C1 segment of cervical spinal cord (tissue), 14 donors: Measurements from ENCODE around the gene MRPS27.
"Not testable (repeated sequence)": the region's sequence is repeated elsewhere in the genome, so short reads cannot be mapped to it uniquely, and the experiment has no call there.

Experiments
- DNase-seq, 14 donors: peaks; one replicate each; lab custom pipeline; 2025; lab: John Stamatoyannopoulos, UW

The MRPS27 gene

DNA sequence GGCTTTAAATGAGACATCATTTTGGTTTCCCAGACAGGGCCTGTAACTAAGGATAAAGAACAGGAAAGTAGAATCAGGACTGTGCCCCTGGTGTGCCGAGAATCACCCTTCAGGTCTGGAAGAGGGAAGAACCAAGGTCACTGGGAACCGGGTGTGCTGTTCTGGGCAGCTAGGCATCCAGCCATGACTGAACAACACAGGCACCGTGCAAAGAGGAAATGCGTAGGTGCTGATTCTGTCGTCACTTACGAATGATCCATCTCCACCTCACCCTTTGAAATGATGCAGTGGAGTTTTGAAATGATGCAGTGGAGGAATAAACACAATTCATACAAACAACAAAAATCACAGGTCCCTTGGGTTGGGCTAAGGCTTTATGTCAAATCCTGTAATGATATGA, 148.4 kb downstream of the MRPS27 start:
- no peak for DNase-seq

DNA sequence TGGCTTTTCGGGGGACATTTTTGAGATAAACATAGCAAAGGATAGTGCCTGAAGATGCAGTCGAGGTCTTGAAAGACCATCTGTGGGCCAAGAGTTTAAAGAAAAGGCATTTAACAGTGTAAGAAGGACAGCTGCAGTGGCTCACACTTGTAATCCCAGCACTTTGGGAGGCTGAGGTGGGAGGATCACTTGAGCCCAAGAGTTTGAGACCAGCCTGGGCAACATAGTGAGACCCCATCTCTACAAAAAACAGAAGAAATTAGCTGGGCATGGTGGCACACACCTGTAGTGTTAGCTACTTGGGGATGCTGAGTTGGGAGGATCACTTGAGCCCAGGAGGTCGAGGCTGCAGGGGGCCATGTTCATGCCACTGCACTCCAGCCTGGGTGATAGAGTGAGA, 148.9 kb downstream of the MRPS27 start:
- not testable (repeated sequence) for DNase-seq

DNA sequence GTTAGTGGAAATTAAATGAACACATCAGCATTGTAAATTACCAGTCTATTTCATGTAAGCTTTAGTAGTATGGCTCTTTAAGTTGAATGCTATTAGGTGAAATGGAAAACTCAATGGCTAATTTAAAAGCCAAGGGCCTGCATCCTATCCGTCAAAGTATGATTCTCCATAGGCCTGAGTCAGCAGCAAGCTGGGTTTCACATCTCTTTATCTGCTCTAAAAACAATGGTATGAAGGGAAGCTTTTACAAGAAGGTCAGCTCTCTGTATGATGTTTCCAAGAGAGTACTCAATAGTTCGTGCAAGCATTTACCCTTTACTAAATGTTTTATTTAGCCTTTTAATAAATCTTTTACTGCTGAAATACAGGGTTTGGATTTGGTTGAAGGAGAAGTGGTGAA, 149.9 kb downstream of the MRPS27 start:
- DNase-seq: no peak
